Measurements from ENCODE around the gene PAK3.

PAK3 gene

DNA sequence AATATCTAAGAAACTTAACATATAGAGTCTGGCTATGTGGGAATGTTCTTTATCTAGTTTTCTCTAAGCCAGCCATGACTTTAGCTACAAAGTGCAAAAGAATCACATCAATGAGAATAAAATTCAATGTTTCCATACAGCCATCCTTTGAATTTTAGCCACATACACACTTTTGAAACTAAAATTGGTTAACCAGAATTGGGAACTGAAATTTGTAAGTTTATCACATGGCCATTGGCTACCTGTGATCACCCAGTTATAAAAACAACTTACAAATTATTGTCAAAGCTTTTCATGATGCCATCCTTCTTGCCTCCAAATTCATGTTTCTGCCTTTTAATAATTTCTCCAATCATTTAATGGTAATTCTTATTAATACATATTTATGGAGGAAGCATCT, 49.9 kb downstream of the PAK3 start:
- no peak overlapping the region for H3K4me3 ChIP-seq (ENCODE audit: low read depth, low read length)
- ChIA-PET POLR2A (no interaction called here), CTCF (no interaction called here)
- no peak for DNase-seq (ENCODE audit: low read depth, low spot score)
- TF ChIP-seq, protein P1, sequence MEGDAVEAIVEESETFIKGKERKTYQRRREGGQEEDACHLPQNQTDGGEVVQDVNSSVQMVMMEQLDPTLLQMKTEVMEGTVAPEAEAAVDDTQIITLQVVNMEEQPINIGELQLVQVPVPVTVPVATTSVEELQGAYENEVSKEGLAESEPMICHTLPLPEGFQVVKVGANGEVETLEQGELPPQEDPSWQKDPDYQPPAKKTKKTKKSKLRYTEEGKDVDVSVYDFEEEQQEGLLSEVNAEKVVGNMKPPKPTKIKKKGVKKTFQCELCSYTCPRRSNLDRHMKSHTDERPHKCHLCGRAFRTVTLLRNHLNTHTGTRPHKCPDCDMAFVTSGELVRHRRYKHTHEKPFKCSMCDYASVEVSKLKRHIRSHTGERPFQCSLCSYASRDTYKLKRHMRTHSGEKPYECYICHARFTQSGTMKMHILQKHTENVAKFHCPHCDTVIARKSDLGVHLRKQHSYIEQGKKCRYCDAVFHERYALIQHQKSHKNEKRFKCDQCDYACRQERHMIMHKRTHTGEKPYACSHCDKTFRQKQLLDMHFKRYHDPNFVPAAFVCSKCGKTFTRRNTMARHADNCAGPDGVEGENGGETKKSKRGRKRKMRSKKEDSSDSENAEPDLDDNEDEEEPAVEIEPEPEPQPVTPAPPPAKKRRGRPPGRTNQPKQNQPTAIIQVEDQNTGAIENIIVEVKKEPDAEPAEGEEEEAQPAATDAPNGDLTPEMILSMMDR (IDR thresholded peaks at IDR 0.05; ENCODE audit: insufficient read depth, low read length, missing control alignments) = no peak

DNA sequence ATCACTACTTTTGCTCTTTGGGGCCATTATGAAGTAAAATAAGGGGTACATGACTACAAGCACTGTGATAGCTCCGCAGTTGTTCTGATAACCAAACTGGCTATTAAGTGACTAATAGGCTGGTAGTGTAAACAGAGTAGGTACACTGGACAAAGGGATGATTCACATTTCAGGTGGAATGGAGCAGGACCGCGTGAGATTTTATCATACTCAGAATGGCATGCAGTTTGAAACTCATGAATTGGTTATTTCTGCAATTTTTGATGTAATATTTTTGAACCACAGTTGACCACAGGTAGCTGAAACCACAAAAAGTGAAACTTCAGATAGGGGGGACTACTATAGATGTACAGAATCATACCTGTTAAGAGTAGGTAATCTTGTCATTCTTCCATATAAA, 55.8 kb downstream of the PAK3 start:
- TF ChIP-seq, protein P1 (IDR thresholded peaks at IDR 0.05; ENCODE audit: insufficient read depth, low read length, missing control alignments) = no peak
- DNase-seq (ENCODE audit: low read depth, low spot score) = no peak
- POLR2A ChIA-PET = no interaction called here
- H3K4me3 ChIP-seq (ENCODE audit: low read depth, low read length) = no peak overlapping the region
- CTCF ChIA-PET = no interaction called here

DNA sequence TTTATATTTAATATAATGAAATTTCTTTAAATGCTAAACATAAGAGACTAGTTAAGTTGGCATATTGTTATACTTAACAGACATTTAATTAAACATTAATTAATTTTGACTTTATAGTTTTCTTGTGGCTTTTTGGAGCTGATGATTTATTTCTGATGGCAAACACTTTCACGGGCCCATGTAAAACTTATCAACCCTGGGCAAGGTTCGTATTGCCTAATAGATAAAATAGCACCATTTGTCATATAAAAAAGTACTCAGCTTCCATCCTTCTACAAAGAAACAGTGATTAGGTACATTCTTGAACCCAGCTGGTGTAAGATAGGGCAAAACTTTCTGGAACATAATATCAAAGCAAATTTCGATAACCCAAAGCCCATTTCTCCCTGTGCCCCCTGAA, 63.2 kb downstream of the PAK3 start:
- H3K4me3 ChIP-seq (ENCODE audit: low read depth, low read length) = no peak overlapping the region
- ChIA-PET POLR2A (no interaction called here), CTCF (no interaction called here)
- DNase-seq (ENCODE audit: low read depth, low spot score) = no peak
- TF ChIP-seq, protein P1 (IDR thresholded peaks at IDR 0.05; ENCODE audit: insufficient read depth, low read length, missing control alignments) = no peak

DNA sequence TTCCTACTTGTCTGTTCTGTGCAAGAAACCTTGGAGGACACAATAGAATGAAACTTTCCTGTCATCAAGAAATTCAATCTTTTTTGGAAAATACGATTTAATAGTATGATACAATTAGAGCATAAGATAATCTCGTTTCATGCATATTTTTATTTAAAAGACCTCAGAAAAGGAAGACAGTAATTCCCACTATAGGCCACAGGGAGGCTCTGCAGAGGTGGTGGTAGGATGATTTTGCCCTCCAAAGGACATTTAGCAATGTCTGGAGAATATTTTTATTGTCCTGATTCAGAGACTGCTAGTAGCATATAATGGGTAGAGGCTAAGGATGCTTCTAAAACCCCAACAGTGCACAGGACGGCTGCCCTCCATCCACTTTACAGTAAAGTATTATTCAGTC, 68.7 kb downstream of the PAK3 start:
- TF ChIP-seq, protein P1 (IDR thresholded peaks at IDR 0.05; ENCODE audit: insufficient read depth, low read length, missing control alignments) = no peak
- no peak for DNase-seq (ENCODE audit: low read depth, low spot score)
- no peak overlapping the region for H3K4me3 ChIP-seq (ENCODE audit: low read depth, low read length)
- POLR2A ChIA-PET = no interaction called here
- CTCF ChIA-PET = interaction anchor here (1.2 kb wide), 1 partner anchor 80 kb away, joined by 4 read pairs; no protein-coding TSS in a partner anchor

DNA sequence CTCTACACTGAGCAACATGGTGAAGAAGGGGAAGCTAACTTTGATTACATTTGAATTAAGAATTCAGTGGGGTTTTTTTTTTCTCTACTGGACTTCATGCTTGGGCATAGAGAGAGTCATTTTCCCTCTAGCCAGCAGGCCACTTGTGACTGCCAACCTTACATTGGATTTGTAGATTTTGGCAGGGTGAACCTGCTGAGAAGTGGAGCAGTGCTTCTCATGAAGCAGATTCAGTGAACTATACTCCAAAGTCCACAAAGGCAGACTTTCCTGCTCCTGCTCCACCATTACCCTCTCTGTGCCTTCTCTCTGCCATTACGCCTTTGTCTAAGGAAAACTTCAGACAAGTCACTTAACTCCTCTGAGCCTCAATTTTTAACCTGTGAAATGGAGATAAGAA, 69.9 kb downstream of the PAK3 start:
- H3K4me3 ChIP-seq (ENCODE audit: low read depth, low read length) = no peak overlapping the region
- no peak for DNase-seq (ENCODE audit: low read depth, low spot score)
- ChIA-PET CTCF (interaction anchor here (1.2 kb wide), 1 partner anchor 78 kb away, joined by 4 read pairs; no protein-coding TSS in a partner anchor), POLR2A (no interaction called here)
- TF ChIP-seq, protein P1 (IDR thresholded peaks at IDR 0.05; ENCODE audit: insufficient read depth, low read length, missing control alignments) = no peak

DNA sequence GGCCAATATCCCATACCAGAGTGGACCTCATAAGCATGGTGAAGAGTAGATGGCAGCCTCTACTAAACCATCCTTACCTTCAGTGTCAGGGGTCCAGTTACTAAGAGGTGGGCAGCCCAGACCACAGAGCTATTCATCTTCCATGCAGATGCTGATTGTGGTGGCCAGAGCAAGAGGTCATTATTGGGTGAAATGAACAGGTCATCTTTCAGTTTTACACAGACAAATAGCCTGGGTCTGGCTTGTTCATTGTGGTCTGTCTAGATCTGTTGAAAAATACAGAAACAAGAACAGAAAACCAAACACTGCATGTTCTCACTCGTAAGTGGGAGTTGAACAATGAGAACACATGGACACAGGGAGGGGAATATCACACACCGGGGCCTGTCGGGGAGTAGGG, 71.3 kb downstream of the PAK3 start:
- TF ChIP-seq, protein P1 (IDR thresholded peaks at IDR 0.05; ENCODE audit: insufficient read depth, low read length, missing control alignments) = no peak
- H3K4me3 ChIP-seq (ENCODE audit: low read depth, low read length) = no peak overlapping the region
- ChIA-PET CTCF (no interaction called here), POLR2A (no interaction called here)
- DNase-seq (ENCODE audit: low read depth, low spot score) = no peak
